Pancreas (tissue), 10 donors: Measurements from ENCODE around the gene PMS1. TPM values are rescaled to one million over a fixed set of nuclear protein-coding genes. Genes with fewer than 3 reads are reported as not detected.
A peak's percentile ranks its signal among the peaks of the same experiment; 100 is the strongest.

Experiments
- ATAC-seq, 4 donors: fragments of 200-7000 bp; cut with Tn5 transposase; one replicate each; pipeline versions ENCODE4 v1.8.0 to v1.9.1; 2020; ENCODE audit warnings: mild to moderate bottlenecking in 4 of 4, moderate library complexity in 4 of 4
- DNase-seq, 6 donors: peaks; one replicate each; pipeline ENCODE4 v3.0.0-alpha.2; 2020
- FAIRE-seq: peaks from 2 replicates; lab custom pipeline; 2012; peaks lifted over from hg19 to GRCh38; lab: Jason Lieb, UNC
- H3K27ac ChIP-seq, 4 donors: fragments of 200-600 bp; sonication (generic); 1 replicate in 3 of 4; 2 replicates in 1 of 4; pipeline versions ENCODE4 v1.5.0 to v1.8.0; 2020
- H3K27me3 ChIP-seq, 4 donors: fragments of 200-600 bp; one replicate each; pipeline ENCODE4 v1.8.0; 2021
- H3K36me3 ChIP-seq, 3 donors: fragments of 200-600 bp; sonication (generic) in 1 of 3; one replicate each; pipeline versions ENCODE4 v1.5.0 to v1.8.0; 2020 to 2021
- H3K4me1 ChIP-seq, 3 donors: fragments of 200-600 bp; one replicate each; pipeline ENCODE4 v1.8.0; 2021
- H3K4me3 ChIP-seq, 4 donors: fragments of 200-600 bp; sonication (generic) in 2 of 4; one replicate each; pipeline versions ENCODE4 v1.5.0 to v1.8.0; 2020 to 2021
- H3K9me3 ChIP-seq, 4 donors: fragments of 200-600 bp; one replicate each; pipeline ENCODE4 v1.8.0; 2021
- WGBS, 2 donors: extraction: QIAGEN DNeasy Blood & Tissue Kit; methylation state at CpG; one replicate each; pipeline ENCODE4 v1.1.7; 2013; 5-methylcytosine and 5-hydroxymethylcytosine counted together
- intact Hi-C, 3 donors: fragments of 100-400 bp; cut with DNase I; formaldehyde crosslinking; loops; one replicate each; pipeline versions ENCODE4 v1.11.1 to v1.14.2; 2022
- polyA plus RNA-seq, 2 donors: library from polyadenylated mRNA; stranded (reverse); fragments of 200-250 nt; gene quantifications; one replicate each; pipeline ENCODE4 v1.2.3, GENCODE V29; 2013
- total RNA-seq, 6 donors: library from RNA; stranded (reverse); fragmentation: NEBNext Ultra II Directional in 4 of 6; extraction: Animal tissue kit (Norgen Biotek cat#: 25700) in 4 of 6; gene quantifications; one replicate each; pipeline versions ENCODE4 v1.2.1 to v1.2.4, GENCODE V29; 2021 to 2023
- TF ChIP-seq, protein P1 (sequence below), 4 donors: fragments of 200-600 bp; sonication (generic) in 3 of 4; IDR thresholded peaks; one replicate each; pipeline versions ENCODE4 v1.5.0 to v1.8.0; 2021; ENCODE audit warnings: antibody characterized with exemption in 4 of 4
- donor health status: healthy with polysubstance abuse.
- donor health status: DM: no; HTN: no; CAD: no; lungs with moderate emphysema.
- donor health status: DM: no; HTN: no; CAD: no.
- donor health status: control.
- donor health status: control.
- donor health status: Bipolar disorder and iron deficiency.
- donor health status: DM: yes; HTN: yes; CAD: no.
- donor health status: DM: no; HTN: no; CAD: no.
- donor health status: DM: no; HTN: no; CAD: no.
- donor health status: DM: yes; HTN: yes; CAD: no.

Gene PMS1
- total and polyA plus RNA-seq, 8 donors = 8.1 to 17.1 (median 10.6) TPM

DNA sequence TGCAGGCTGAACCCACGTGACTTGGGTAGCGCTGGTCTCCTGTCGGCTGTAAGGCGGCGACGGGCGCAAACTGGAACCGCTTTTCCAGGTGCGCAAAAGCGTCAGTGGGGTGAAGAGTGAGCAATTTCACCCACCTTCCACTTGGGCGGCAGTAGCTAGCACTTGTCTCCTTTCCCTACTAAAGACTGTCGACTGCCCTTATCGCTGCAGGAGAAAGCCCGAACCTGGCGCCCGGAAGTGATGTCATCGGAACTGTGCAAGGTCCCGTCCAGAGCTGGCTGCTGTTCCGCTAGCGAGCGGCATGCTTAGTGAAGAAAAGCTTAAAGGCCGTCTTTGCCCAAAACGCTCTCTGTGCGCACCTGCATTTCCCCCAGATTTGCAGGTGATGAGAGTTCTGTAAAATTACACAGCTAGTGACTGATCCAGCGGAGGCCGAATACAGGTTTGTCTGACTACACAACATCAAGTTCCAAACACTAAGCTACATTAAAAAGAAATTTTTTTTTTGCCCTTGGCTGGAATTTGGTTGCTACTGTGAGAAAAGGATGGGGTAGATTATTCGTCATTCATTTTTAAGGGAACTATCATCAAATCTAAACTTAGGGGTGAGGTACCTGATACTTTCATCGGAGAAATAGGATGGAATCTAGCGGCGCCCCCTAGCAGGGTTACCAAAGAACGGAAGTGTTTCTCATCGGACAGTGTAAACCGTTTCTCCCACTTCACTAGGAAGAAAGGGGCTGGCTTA is 21.5 kb upstream of the PMS1 start, which contains the start of gene OSGEPL1:
Gene OSGEPL1, minus strand, starts transcription at position 242 of the 748 bp plus-strand sequence. CDS start 1,152 bp downstream, outside the sequence.
- Histone ChIP-seq H3K36me3 (no peaks in the 10 kb centered on the region), H3K4me3 (peak within 1 kb of the TSS; percentile 64 to 73 (median 70)), H3K27ac (peak within 1 kb of the TSS; percentile 63 to 88 (median 82)), H3K4me1 (peaks cover 0 to 11% (median 9%) of the 10 kb centered on the region in 3 donors), H3K27me3 (no peaks in the 10 kb centered on the region), H3K9me3 (no peaks in the 10 kb centered on the region)
- WGBS, 2 donors = 0% methylated on average over 33 of the region's 33 CpGs
- TF ChIP-seq, protein P1, sequence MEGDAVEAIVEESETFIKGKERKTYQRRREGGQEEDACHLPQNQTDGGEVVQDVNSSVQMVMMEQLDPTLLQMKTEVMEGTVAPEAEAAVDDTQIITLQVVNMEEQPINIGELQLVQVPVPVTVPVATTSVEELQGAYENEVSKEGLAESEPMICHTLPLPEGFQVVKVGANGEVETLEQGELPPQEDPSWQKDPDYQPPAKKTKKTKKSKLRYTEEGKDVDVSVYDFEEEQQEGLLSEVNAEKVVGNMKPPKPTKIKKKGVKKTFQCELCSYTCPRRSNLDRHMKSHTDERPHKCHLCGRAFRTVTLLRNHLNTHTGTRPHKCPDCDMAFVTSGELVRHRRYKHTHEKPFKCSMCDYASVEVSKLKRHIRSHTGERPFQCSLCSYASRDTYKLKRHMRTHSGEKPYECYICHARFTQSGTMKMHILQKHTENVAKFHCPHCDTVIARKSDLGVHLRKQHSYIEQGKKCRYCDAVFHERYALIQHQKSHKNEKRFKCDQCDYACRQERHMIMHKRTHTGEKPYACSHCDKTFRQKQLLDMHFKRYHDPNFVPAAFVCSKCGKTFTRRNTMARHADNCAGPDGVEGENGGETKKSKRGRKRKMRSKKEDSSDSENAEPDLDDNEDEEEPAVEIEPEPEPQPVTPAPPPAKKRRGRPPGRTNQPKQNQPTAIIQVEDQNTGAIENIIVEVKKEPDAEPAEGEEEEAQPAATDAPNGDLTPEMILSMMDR (IDR thresholded peaks at IDR 0.05) = peak in 1 of 4 donors; percentile 9
- no peak for FAIRE-seq
- intact Hi-C loops = no loop called here
- ATAC-seq = peak; percentile 97 to 99 (median 98)
- peak; percentile 91 to 96 (median 94) for DNase-seq

DNA sequence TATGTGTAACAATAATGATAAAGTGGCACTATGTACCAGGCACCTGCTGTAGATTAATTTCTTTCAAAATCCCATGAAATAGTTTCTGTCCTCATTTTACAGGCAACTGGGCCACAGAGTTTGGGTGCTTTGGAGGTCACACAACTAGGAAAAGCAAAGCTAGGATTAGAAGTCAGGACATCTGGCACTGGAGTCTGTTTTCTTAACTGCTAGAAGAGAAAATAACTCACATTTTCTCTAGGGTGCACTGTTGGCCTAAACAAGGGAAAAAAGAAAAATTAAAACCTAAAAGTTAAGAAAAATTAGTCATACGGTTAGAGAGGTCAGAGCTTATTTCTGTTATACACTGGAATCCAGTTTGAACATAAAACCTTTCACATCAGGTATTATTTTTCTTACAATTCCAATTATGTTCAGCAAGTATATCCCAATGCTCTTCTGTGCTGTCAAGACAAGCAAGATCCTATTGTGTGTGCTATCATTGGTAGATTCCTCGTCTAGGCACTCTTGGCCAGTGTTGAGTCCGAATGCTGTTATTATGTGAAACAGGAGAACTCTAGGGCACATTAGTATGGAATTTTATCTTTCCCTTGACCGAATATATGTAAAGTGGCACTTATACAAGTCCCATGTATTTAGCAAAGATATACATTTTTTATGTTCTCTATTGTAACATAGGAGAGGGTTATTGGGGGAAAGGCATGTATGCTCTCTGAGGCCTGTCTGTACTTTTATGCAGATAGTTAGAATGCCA is 20.2 kb upstream of the PMS1 start:
- intact Hi-C loops = no loop called here
- WGBS, 2 donors = 82 to 86% methylated on average over 4 of the region's 4 CpGs
- Histone ChIP-seq H3K4me3 (peak overlapping the region in 1 of 4 donors; percentile 73), H3K36me3 (no peaks in the 10 kb centered on the region), H3K27me3 (no peaks in the 10 kb centered on the region), H3K9me3 (no peaks in the 10 kb centered on the region), H3K27ac (no peak overlapping the region), H3K4me1 (peaks cover 0 to 11% (median 9%) of the 10 kb centered on the region in 3 donors)
- DNase-seq (no peak), FAIRE-seq (no peak), ATAC-seq (no peak)
- TF ChIP-seq, protein P1 (IDR thresholded peaks at IDR 0.05) = no peak

DNA sequence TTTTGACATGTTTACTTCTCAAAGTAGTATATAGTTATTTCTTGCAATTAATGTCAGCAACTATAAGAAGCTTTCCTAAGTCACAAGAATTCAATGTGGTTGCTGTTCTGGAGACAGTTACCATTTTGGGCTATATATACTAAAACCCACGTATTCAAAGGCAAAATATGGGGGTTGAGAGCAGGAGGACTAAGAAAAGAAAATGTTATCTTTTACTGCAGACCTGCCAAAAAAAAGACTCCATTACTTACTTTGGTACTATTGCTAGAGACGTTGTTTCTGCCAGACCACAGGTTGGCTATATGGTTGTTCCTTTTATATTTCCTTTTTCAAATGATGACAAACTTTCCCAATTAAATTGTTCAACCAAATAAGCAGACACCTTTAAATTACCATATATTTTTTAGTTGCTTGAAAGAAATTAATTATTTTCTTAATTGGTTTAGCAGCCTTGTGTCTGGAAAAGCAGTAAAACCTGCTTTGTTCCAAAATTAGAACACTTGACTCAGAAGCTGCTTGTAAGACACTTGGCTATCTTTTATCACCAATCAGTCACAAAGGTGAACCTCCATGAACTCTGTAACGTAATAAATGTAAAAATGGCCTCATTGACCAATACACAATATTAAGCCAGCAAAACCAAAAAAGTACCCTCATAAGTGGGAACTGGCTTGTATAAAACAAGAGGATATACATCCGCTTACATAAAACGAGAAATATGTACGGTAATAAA is 13.5 kb upstream of the PMS1 start:
- TF ChIP-seq, protein P1 (IDR thresholded peaks at IDR 0.05) = no peak
- FAIRE-seq (no peak), DNase-seq (no peak), ATAC-seq (no peak)
- Histone ChIP-seq H3K27me3 (no peaks in the 10 kb centered on the region), H3K36me3 (peaks cover 0 to 39% (median 12%) of the 10 kb centered on the region in 3 donors), H3K27ac (no peak overlapping the region), H3K4me1 (peaks cover 0 to 7% (median 4%) of the 10 kb centered on the region in 3 donors), H3K9me3 (no peaks in the 10 kb centered on the region), H3K4me3 (no peak overlapping the region)
- intact Hi-C loops = no loop called here
- 63 to 64% methylated on average over 6 of the region's 6 CpGs for WGBS, 2 donors

DNA sequence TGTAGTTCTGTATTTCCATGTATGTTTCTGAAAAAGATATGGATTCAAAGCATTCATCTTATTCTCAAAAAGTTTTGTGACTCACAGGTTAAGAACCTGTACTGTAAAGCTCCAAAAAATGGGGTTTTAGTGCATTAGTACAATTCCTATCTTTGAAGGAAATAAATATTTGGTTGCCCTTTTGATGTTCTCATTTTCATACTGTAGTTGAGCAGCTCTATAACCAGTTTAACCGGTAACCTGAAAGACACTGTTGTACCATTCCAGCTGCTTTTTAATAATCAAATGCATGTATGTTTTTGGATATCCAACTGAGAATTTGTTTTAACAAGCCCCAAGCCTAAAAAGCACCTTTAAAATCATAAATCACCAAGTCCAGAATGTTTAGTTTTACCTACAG is 12.0 kb upstream of the PMS1 start:
- Histone ChIP-seq H3K27ac (no peak overlapping the region), H3K4me3 (no peak overlapping the region), H3K27me3 (no peaks in the 10 kb centered on the region), H3K36me3 (peaks cover 0 to 42% (median 12%) of the 10 kb centered on the region in 3 donors), H3K9me3 (no peaks in the 10 kb centered on the region), H3K4me1 (peaks cover 0 to 7% (median 4%) of the 10 kb centered on the region in 3 donors)
- no peak for ATAC-seq
- DNase-seq = no peak
- intact Hi-C loops = no loop called here
- TF ChIP-seq, protein P1 (IDR thresholded peaks at IDR 0.05) = no peak
- 50 to 66% methylated on average over 1 of the region's 1 CpG for WGBS, 2 donors
- FAIRE-seq = no peak
